MM.1S (cell line): ENCODE measurements around the gene CABP5.

Experiments
- DNase-seq: peaks from one replicate; pipeline ENCODE4 v3.0.0-alpha.2; 2015
- H2AFZ ChIP-seq: fragments of 300-600 bp; sonication (generic); 2 replicates; pipeline ENCODE4 v1.6.0; 2016; ENCODE audit warnings: antibody characterized with exemption, low read length
- H3F3A ChIP-seq: fragments of 300-600 bp; sonication (generic); 2 replicates; pipeline ENCODE4 v1.6.1; 2016; ENCODE audit warnings: mild to moderate bottlenecking, antibody characterized with exemption, low read length, moderate library complexity, mixed read lengths; ENCODE audit not compliant: insufficient read depth
- H3K27ac ChIP-seq: fragments of 300-600 bp; sonication (generic); 2 replicates; pipeline ENCODE4 v1.5.1; 2016; ENCODE audit warnings: mild to moderate bottlenecking, low read length
- H3K27me3 ChIP-seq: fragments of 300-600 bp; sonication (generic); replicated peaks from 2 replicates; pipeline ENCODE4 v1.6.0; 2016; ENCODE audit warnings: low read length; ENCODE audit not compliant: insufficient read depth
- H3K36me3 ChIP-seq: fragments of 300-600 bp; sonication (generic); replicated peaks from 2 replicates; pipeline ENCODE4 v1.6.1; 2016; ENCODE audit warnings: mild to moderate bottlenecking, low read length, mixed read lengths; ENCODE audit not compliant: insufficient read depth
- H3K4me1 ChIP-seq: fragments of 300-600 bp; sonication (generic); 2 replicates; pipeline ENCODE4 v1.6.1; 2016; ENCODE audit warnings: low read length, mixed read lengths
- H3K4me2 ChIP-seq: fragments of 300-600 bp; sonication (generic); 2 replicates; pipeline ENCODE4 v1.6.0; 2016; ENCODE audit warnings: low read depth, low read length
- H3K4me3 ChIP-seq: fragments of 300-600 bp; sonication (generic); 2 replicates; pipeline ENCODE4 v1.5.1; 2016; ENCODE audit warnings: low read length, mixed read lengths
- H3K79me2 ChIP-seq: fragments of 300-600 bp; sonication (generic); 2 replicates; pipeline ENCODE4 v1.6.1; 2016; ENCODE audit warnings: mixed run types, low read length, mixed read lengths
- H3K9ac ChIP-seq: fragments of 300-600 bp; sonication (generic); 2 replicates; pipeline ENCODE4 v1.6.1; 2016; ENCODE audit warnings: low read length, mixed read lengths
- H3K9me2 ChIP-seq: fragments of 300-600 bp; sonication (generic); replicated peaks from 2 replicates; pipeline ENCODE4 v1.6.1; 2016; ENCODE audit warnings: mild to moderate bottlenecking, low read length, mixed read lengths; ENCODE audit not compliant: insufficient read depth
- H3K9me3 ChIP-seq: fragments of 300-600 bp; sonication (generic); replicated peaks from 2 replicates; pipeline ENCODE4 v1.6.1; 2016; ENCODE audit warnings: mild to moderate bottlenecking, low read length, mixed read lengths; ENCODE audit not compliant: insufficient read depth
- H4K20me1 ChIP-seq: fragments of 300-600 bp; sonication (generic); 2 replicates; pipeline ENCODE4 v1.6.1; 2016; ENCODE audit warnings: mild to moderate bottlenecking, low read length, moderate library complexity, mixed read lengths; ENCODE audit not compliant: insufficient read depth
- CTCF ChIP-seq: fragments of 300-600 bp; sonication (generic); IDR thresholded peaks from 2 replicates; pipeline ENCODE4 v1.5.1; 2016; ENCODE audit warnings: antibody characterized with exemption, low read length, mixed read lengths
- EZH2 ChIP-seq: fragments of 300-600 bp; sonication (generic); optimal IDR thresholded peaks from 2 replicates; pipeline ENCODE3; 2017; ENCODE audit warnings: low read depth, mild to moderate bottlenecking, antibody characterized with exemption, low read length, mixed read lengths
- EZH2phosphoT487 ChIP-seq: fragments of 300-600 bp; sonication (generic); IDR thresholded peaks from 2 replicates; pipeline ENCODE4 v1.6.1; 2018; ENCODE audit warnings: antibody characterized with exemption, low read length

The CABP5 gene

GRCh38 chr19:48069435-48069834 lies 25.6 kb upstream of the CABP5 start:
- Histone ChIP-seq H3K9me3 (no peaks in the 10 kb centered on the region), H3K36me3 (no peaks in the 10 kb centered on the region), H3K9ac (no peak overlapping the region), H3K4me3 (no peak overlapping the region), H3F3A (no peaks in the 10 kb centered on the region), H2AFZ (no peak overlapping the region), H4K20me1 (no peaks in the 10 kb centered on the region), H3K4me1 (no peaks in the 10 kb centered on the region), H3K9me2 (no peaks in the 10 kb centered on the region), H3K79me2 (no peaks in the 10 kb centered on the region), H3K27ac (no peak overlapping the region), H3K27me3 (peaks cover 16% of the 10 kb centered on the region), H3K4me2 (no peak overlapping the region)
- no peak for DNase-seq
- TF ChIP-seq EZH2 (no peak), CTCF (no peak), EZH2phosphoT487 (no peak)

- Histone ChIP-seq H3K9me2 (no peaks in the 10 kb centered on the region), H3K27ac (no peak overlapping the region)
- TF ChIP-seq EZH2 (no peak), EZH2phosphoT487 (no peak), CTCF (no peak)
Observed at GRCh38 chr19:48064509-48064908, 20.6 kb upstream of the CABP5 start.

GRCh38 chr19:48061401-48062344 lies 17.8 kb upstream of the CABP5 start:
- H3K9ac ChIP-seq = no peak overlapping the region
- H3K36me3 ChIP-seq = no peaks in the 10 kb centered on the region
- no peak for DNase-seq
- H2AFZ ChIP-seq = no peak overlapping the region
- peaks cover 46% of the 10 kb centered on the region for H3K27me3 ChIP-seq
- TF ChIP-seq EZH2 = no peak
- no peak for TF ChIP-seq CTCF
- TF ChIP-seq EZH2phosphoT487 = no peak
- H4K20me1 ChIP-seq = no peaks in the 10 kb centered on the region
- no peak overlapping the region for H3K27ac ChIP-seq
- H3K4me2 ChIP-seq = no peak overlapping the region
- no peaks in the 10 kb centered on the region for H3K9me3 ChIP-seq
- H3F3A ChIP-seq = no peaks in the 10 kb centered on the region
- no peak overlapping the region for H3K4me3 ChIP-seq
- no peaks in the 10 kb centered on the region for H3K4me1 ChIP-seq
- H3K9me2 ChIP-seq = no peaks in the 10 kb centered on the region
- H3K79me2 ChIP-seq = no peaks in the 10 kb centered on the region

More at GRCh38 chr19:48064509-48064908, 20.6 kb upstream of the CABP5 start:
- Histone ChIP-seq H3K36me3 (no peaks in the 10 kb centered on the region), H3K9ac (no peak overlapping the region), H3K27me3 (peaks cover 38% of the 10 kb centered on the region), H4K20me1 (no peaks in the 10 kb centered on the region), H3K79me2 (no peaks in the 10 kb centered on the region), H3K4me1 (no peaks in the 10 kb centered on the region), H3F3A (no peaks in the 10 kb centered on the region), H3K9me3 (no peaks in the 10 kb centered on the region), H3K4me2 (no peak overlapping the region), H2AFZ (no peak overlapping the region), H3K4me3 (no peak overlapping the region)
- DNase-seq = no peak
